Left hindlimb (tissue), 1 donor: ENCODE results near the gene NWD2.

Source experiments
- DNase-seq: peaks from one replicate; pipeline ENCODE4 v3.0.0-alpha.2; 2018

Gene NWD2

GRCh38 chr4:37299468-37299867, 54.9 kb downstream of the NWD2 start:
- DNase-seq: no peak

- DNase-seq: no peak
Observed at GRCh38 chr4:37304612-37305011, 60.1 kb downstream of the NWD2 start.

DNA sequence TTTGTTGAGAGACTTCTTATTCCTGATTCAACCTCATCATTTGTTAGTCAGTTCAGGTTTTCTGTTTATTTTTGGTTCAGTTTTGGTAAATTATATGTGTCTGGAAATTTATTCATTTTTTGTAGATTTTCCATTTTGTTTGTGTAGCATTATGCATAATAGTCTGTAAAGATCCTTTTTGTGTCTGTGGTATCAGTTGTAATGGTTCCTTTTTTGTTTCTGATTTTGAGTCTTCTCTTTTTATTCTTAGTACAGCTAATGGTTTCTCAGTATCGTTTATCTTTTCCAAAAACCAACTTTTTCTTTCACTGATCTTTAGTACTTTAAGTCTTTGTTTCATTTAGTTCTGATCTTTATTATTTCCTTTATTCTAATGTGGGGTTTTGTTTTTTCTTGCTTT, 61.4 kb downstream of the NWD2 start:
- no peak for DNase-seq

- no peak for DNase-seq
Observed at GRCh38 chr4:37317104-37317643, 72.6 kb downstream of the NWD2 start.

- no peak for DNase-seq
Observed at GRCh38 chr4:37320513-37321235, 76.1 kb downstream of the NWD2 start.

- DNase-seq: no peak
Observed at GRCh38 chr4:37322122-37322521, 77.6 kb downstream of the NWD2 start.

GRCh38 chr4:37324546-37324945, 80.0 kb downstream of the NWD2 start:
- no peak for DNase-seq

DNA sequence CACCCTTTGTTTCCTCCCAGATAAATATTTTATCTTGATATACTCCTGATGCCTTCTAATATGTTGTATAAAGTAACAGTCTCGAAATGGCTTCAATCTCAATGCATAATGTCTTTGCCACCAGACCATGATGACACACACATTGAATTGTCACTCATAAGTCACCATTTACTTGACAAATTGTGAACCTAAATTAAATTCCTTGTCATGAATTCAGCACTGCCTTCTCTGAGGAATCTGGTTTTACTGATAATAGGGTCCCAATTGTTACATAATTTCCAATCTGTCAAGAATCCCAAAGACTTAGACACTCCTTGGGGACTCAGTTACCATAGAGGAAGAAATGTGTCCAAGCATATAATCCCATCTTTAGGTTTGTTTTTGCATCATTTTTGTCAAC, 82.3 kb downstream of the NWD2 start:
- DNase-seq: no peak

DNA sequence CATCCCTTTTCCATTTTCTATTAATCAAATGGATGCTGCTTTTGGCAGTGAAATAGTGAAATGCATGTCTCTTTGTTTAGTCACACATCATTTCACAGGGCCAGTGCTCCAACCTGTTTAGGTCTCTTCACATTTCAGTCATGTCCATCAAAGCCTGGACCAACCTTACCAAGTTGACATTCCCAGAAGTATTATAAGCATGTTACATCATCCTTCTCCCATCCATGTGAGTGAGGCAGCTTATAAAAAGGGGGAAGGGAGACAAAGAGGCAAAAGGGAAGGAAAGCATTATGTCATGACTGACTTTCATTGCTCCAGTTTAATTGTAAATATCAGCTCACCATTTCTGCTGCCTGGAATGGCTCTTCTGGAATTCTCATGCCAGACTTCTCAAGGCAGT, 94.4 kb downstream of the NWD2 start:
- no peak for DNase-seq

DNA sequence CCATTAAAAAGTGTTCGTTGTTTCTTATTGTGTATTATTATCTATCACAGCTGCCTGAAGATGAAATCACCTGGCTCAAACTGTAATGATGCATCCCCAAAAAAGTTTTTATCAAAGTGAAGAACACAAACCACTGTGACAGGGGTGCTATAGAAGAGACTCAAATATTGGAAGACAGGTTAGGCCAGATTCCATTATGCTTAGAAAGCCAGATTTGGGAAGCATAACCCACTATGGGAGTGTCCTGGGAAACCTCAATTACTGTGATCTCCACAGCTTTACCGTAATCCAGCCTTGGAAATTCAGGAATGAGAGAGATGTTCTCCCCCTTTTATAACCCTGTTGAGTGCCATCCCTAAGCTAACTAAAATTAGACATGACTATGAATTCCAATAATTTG, 114.2 kb downstream of the NWD2 start:
- DNase-seq: no peak

DNA sequence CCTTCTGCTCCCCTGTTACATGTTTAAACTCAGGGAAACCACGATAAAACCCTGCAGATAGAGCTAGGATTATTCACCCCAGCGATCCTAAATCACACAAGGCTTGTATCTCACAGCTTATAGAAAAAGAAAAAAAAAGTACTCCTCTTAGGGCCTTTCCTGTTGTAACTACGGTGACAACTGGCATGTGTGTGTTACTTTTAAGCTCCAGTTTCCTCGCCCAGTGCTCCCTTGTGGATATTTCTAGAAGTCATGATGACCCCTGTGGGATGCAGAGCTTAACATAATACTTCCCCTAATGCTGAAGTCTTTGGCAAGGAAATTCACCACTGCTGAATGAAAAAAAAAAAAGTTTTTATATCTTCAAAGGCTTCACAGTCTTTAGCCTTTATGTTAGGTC, 114.7 kb downstream of the NWD2 start:
- DNase-seq: no peak

DNA sequence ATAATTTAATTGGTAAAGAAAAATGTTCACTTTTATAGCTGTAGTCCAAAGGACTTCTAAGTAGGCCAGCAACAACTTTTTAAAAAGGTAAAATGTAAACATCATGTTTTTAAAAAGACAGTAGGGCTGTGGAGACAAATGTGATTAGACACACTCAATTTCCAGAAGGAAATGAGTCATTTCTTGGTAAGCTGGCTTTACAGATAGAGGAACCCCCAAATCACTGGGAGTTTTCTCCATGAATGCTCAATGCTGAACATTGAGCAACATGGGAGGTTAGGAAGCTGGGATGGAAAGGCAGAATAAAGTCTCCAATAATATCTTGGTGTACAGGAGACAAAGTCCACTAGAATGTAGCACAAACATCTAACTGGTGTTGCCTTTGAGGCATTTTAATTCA, 121.3 kb downstream of the NWD2 start:
- DNase-seq: no peak

GRCh38 chr4:37367901-37368300, 123.4 kb downstream of the NWD2 start:
- DNase-seq: no peak

DNA sequence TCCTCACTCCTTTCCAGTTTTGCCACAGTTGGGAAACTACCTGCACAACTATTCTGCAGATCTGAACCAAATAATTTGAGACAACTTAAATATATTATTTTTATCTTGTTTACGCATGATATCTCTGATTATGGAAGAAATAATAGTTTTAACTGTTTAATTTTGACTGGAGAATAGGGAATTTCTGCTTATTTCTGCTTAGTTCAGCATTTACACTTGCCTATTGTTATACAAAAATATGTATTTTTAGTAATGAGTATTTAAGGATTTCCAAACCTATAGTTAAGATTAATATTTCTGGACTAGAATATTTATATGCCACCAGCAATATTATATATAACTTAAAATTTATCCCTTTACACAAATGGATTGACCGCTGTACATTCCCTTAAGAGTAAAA, 125.5 kb downstream of the NWD2 start:
- DNase-seq: no peak

- DNase-seq: no peak
Observed at GRCh38 chr4:37381040-37381668, 136.6 kb downstream of the NWD2 start.

GRCh38 chr4:37383579-37384229, 139.2 kb downstream of the NWD2 start:
- no peak for DNase-seq

GRCh38 chr4:37385424-37385823, 140.9 kb downstream of the NWD2 start:
- no peak for DNase-seq

- no peak for DNase-seq
Observed at GRCh38 chr4:37388681-37389365, 144.3 kb downstream of the NWD2 start.

DNA sequence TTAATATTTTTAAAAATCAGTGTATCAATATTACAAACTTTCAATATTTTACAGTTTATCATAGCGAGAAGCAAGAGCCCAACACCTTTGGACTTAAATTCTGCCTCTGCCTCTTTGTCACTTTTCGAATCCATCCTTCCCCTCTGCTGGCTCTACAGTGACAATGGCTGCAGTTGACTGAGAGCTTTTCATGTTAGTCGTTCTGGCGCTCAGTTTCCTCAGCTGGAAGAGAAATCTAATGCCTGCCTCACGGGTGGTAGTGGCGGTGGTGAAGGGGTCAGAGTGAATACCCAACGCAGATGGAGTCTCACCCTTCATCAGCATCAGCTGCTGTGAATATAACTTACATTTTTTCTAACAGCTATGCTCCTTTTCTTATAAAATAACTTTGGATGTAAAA, 144.8 kb downstream of the NWD2 start:
- DNase-seq: no peak

GRCh38 chr4:37389967-37390580, 145.5 kb downstream of the NWD2 start:
- DNase-seq: no peak

DNA sequence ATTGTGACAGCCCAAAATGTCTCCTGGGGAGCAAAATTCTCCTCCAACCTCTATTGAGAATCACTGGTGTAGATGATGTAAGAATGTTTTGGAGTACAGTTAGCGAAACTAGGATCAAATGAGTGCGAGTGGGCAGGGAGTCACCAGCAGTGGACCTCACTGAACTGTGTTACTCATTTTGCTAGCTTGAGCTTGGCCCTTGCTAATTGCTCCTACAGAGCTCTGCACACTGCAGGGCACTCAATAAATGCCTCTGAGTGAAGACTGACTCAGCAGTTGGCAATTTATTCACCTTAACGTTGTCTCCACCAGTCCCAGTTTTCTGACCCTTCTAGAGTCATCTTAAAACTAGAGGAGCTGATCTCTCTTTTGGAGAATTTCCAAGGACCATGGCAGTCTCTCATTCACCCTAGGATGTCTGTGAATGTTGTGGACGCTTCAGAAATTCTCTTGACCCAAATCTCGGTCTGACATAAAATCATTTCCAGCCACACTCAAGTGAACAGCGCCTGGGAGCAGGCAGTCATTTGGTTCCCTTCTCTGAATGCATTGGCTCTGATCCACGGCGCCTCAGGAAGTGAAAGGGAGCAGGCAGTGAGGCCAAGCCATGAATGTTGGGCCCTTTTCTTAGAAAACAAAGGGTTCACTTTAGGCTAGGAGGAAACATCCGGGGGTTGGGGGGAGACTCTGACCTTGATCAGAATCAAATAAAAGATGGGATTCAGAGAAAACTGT, 148.1 kb downstream of the NWD2 start:
- no peak for DNase-seq

DNA sequence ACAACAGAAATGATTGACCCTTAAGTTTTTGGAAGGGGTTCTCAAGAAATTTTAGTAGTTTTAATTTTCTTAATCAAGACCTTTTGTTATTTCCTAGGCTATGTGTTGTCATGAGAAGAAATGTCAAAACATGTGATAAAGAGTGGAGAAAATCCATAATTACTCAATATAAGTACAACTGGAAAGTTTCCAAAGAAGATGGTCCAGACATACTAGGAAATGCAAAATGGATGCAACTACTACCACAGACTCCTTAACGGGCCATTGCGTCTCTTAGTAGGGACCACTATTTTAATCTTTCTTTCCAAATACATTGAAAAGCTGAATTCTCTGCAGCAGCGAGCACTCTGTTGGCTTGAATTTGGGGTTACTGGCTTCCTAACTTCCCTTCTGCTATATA, 148.8 kb downstream of the NWD2 start:
- DNase-seq: no peak
